Neural cell (in vitro differentiated cells): ENCODE results near the gene L1CAM. TPM values are rescaled to one million over a fixed set of nuclear protein-coding genes. Genes with fewer than 3 reads are reported as not detected.

Source experiments
- H2AFZ ChIP-seq: fragments of 200-600, 300-800 bp; sonication (generic), shearing (Covaris generic); 2 replicates; pipeline ENCODE4 v1.6.0; 2014; ENCODE audit warnings: low read depth, mild to moderate bottlenecking, antibody characterized with exemption, low read length, moderate library complexity
- H3F3A ChIP-seq: fragments of 200-600 bp; shearing (Covaris generic); 2 replicates; pipeline ENCODE4 v1.6.1; 2016; ENCODE audit warnings: mild to moderate bottlenecking, moderate library complexity, mixed read lengths, antibody characterized with exemption, low read length; ENCODE audit not compliant: insufficient read depth, poor library complexity, severe bottlenecking
- H3K27ac ChIP-seq: fragments of 200-600, 300-800 bp; sonication (generic), shearing (Covaris generic); 2 replicates; pipeline ENCODE4 v1.5.1; 2014; ENCODE audit warnings: mild to moderate bottlenecking, low read length, moderate library complexity
- H3K27me3 ChIP-seq: fragments of 300-800, 200-600 bp; sonication (generic), shearing (Covaris generic); 2 replicates; pipeline ENCODE4 v1.6.0; 2014; ENCODE audit warnings: mild to moderate bottlenecking, low read depth, low read length, moderate library complexity; ENCODE audit not compliant: insufficient read depth
- H3K36me3 ChIP-seq: fragments of 300-800, 200-600 bp; sonication (generic), shearing (Covaris generic); 2 replicates; pipeline ENCODE4 v1.5.1; 2014; ENCODE audit warnings: mild to moderate bottlenecking, antibody characterized with exemption, low read length, moderate library complexity; ENCODE audit not compliant: insufficient read depth
- H3K4me2 ChIP-seq: fragments of 300-800, 200-600 bp; sonication (generic), shearing (Covaris generic); 2 replicates; pipeline ENCODE4 v1.6.0; 2014; ENCODE audit warnings: mild to moderate bottlenecking, low read length
- H3K4me3 ChIP-seq: fragments of 300-800, 200-600 bp; sonication (generic), shearing (Covaris generic); 2 replicates; pipeline ENCODE4 v1.5.1; 2014; ENCODE audit warnings: mild to moderate bottlenecking, low read length, moderate library complexity
- H3K79me2 ChIP-seq: fragments of 200-600 bp; shearing (Covaris generic); replicated peaks from 2 replicates; pipeline ENCODE4 v1.6.0; 2014; ENCODE audit warnings: mild to moderate bottlenecking, low read length, moderate library complexity; ENCODE audit not compliant: insufficient read depth
- H3K9ac ChIP-seq: fragments of 300-800, 200-600 bp; sonication (generic), shearing (Covaris generic); 2 replicates; pipeline ENCODE4 v1.6.1; 2016; ENCODE audit warnings: mild to moderate bottlenecking, low read length, mixed read lengths
- H3K9me2 ChIP-seq: fragments of 200-600 bp; shearing (Covaris generic); 2 replicates; pipeline ENCODE4 v1.6.1; 2016; ENCODE audit warnings: mild to moderate bottlenecking, low read length, mixed read lengths; ENCODE audit not compliant: insufficient read depth
- H3K9me3 ChIP-seq: fragments of 200-600, 300-800 bp; sonication (generic), shearing (Covaris generic); 2 replicates; pipeline ENCODE4 v1.6.1; 2016; ENCODE audit warnings: mild to moderate bottlenecking, mixed run types, low read length, moderate library complexity, mixed read lengths
- H4K20me1 ChIP-seq: fragments of 200-600 bp; shearing (Covaris generic); 2 replicates; pipeline ENCODE4 v1.6.1; 2016; ENCODE audit warnings: mild to moderate bottlenecking, mixed run types; ENCODE audit not compliant: insufficient read depth
- EP300 ChIP-seq: fragments of 450-650 bp; conservative IDR thresholded peaks from 2 replicates; pipeline ENCODE4 v1.6.1; 2014; ENCODE audit warnings: antibody characterized with exemption, mild to moderate bottlenecking, moderate library complexity; ENCODE audit not compliant: poor library complexity, severe bottlenecking
- EZH2 ChIP-seq: fragments of 200-600, 300-800 bp; shearing (Covaris generic), sonication (generic); IDR thresholded peaks from 2 replicates; pipeline ENCODE4 v1.6.1; 2014; ENCODE audit warnings: antibody characterized with exemption, low read length, borderline replicate concordance, mild to moderate bottlenecking; ENCODE audit not compliant: insufficient read depth, poor library complexity, severe bottlenecking
- MXI1 ChIP-seq: fragments of 450-650 bp; conservative IDR thresholded peaks from 2 replicates; pipeline ENCODE4 v1.6.1; 2014; ENCODE audit warnings: antibody characterized with exemption, mild to moderate bottlenecking; ENCODE audit not compliant: poor library complexity, severe bottlenecking
- POLR2AphosphoS5 ChIP-seq: IDR thresholded peaks from 2 replicates; pipeline ENCODE4 v1.6.1; 2012
- RAD21 ChIP-seq: fragments of 450-650 bp; conservative IDR thresholded peaks from 2 replicates; pipeline ENCODE4 v1.6.1; 2014; ENCODE audit warnings: antibody characterized with exemption, mild to moderate bottlenecking, moderate library complexity
- SMC3 ChIP-seq: fragments of 450-650 bp; conservative IDR thresholded peaks from 2 replicates; pipeline ENCODE4 v1.6.1; 2014; ENCODE audit warnings: antibody characterized with exemption, mild to moderate bottlenecking, moderate library complexity; ENCODE audit not compliant: poor library complexity
- TAF1 ChIP-seq: IDR thresholded peaks from 2 replicates; pipeline ENCODE4 v1.6.1; 2012; ENCODE audit warnings: low read depth
- polyA plus RNA-seq: library from polyadenylated mRNA; depleted of rRNA; stranded (reverse); fragments of >200 nt; gene quantifications from 2 replicates; pipeline ENCODE4 v1.2.3, GENCODE V29; 2014
- TF ChIP-seq, protein P1 (sequence below): IDR thresholded peaks from 2 replicates; pipeline ENCODE4 v1.6.1; 2012; ENCODE audit warnings: borderline replicate concordance
- TF ChIP-seq, protein P2 (sequence below): fragments of 450-650 bp; IDR thresholded peaks from 2 replicates; pipeline ENCODE4 v1.5.1; 2014; ENCODE audit warnings: antibody characterized with exemption, mild to moderate bottlenecking, moderate library complexity; ENCODE audit not compliant: poor library complexity, severe bottlenecking

L1CAM gene
- polyA plus RNA-seq, 1 donor from 2014 or later, result 88.0 TPM

DNA sequence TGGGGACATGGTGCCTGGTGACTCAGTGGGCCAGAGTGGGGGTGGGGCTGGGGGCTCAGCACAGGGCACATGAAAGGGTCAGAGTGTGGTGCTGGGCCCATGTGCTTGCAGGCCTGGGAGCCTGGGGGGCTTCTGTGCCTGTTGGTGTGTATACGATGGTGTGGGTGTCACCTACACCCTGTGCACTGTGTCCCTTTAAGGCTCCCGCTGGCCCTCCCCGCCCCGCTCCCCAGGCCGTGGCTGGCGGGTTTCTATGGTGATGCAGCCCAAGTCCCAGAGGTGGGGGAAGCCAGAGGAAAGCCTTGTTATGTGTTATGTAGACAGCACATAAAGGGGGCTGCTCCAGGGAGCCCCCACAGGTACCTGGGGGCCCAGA lies 5.5 kb downstream of the L1CAM start:
- H2AFZ ChIP-seq, result no peak overlapping the region
- peak overlapping the region; percentile 86 for H3K4me3 ChIP-seq
- H3K36me3 ChIP-seq, result no peaks in the 10 kb centered on the region
- no peaks in the 10 kb centered on the region for H3K27me3 ChIP-seq
- H3K9me2 ChIP-seq, result no peaks in the 10 kb centered on the region
- no peak for TF ChIP-seq TAF1
- TF ChIP-seq, protein P1, sequence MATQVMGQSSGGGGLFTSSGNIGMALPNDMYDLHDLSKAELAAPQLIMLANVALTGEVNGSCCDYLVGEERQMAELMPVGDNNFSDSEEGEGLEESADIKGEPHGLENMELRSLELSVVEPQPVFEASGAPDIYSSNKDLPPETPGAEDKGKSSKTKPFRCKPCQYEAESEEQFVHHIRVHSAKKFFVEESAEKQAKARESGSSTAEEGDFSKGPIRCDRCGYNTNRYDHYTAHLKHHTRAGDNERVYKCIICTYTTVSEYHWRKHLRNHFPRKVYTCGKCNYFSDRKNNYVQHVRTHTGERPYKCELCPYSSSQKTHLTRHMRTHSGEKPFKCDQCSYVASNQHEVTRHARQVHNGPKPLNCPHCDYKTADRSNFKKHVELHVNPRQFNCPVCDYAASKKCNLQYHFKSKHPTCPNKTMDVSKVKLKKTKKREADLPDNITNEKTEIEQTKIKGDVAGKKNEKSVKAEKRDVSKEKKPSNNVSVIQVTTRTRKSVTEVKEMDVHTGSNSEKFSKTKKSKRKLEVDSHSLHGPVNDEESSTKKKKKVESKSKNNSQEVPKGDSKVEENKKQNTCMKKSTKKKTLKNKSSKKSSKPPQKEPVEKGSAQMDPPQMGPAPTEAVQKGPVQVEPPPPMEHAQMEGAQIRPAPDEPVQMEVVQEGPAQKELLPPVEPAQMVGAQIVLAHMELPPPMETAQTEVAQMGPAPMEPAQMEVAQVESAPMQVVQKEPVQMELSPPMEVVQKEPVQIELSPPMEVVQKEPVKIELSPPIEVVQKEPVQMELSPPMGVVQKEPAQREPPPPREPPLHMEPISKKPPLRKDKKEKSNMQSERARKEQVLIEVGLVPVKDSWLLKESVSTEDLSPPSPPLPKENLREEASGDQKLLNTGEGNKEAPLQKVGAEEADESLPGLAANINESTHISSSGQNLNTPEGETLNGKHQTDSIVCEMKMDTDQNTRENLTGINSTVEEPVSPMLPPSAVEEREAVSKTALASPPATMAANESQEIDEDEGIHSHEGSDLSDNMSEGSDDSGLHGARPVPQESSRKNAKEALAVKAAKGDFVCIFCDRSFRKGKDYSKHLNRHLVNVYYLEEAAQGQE, result no peak
- TF ChIP-seq, protein P2, sequence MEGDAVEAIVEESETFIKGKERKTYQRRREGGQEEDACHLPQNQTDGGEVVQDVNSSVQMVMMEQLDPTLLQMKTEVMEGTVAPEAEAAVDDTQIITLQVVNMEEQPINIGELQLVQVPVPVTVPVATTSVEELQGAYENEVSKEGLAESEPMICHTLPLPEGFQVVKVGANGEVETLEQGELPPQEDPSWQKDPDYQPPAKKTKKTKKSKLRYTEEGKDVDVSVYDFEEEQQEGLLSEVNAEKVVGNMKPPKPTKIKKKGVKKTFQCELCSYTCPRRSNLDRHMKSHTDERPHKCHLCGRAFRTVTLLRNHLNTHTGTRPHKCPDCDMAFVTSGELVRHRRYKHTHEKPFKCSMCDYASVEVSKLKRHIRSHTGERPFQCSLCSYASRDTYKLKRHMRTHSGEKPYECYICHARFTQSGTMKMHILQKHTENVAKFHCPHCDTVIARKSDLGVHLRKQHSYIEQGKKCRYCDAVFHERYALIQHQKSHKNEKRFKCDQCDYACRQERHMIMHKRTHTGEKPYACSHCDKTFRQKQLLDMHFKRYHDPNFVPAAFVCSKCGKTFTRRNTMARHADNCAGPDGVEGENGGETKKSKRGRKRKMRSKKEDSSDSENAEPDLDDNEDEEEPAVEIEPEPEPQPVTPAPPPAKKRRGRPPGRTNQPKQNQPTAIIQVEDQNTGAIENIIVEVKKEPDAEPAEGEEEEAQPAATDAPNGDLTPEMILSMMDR, result no peak
- TF ChIP-seq POLR2AphosphoS5, result no peak
- no peak for TF ChIP-seq RAD21
- TF ChIP-seq EZH2, result no peak
- TF ChIP-seq MXI1, result no peak
- no peak for TF ChIP-seq SMC3
- TF ChIP-seq EP300, result no peak
- H3F3A ChIP-seq, result no peaks in the 10 kb centered on the region
- H3K79me2 ChIP-seq, result peaks cover 59% of the 10 kb centered on the region
- H3K27ac ChIP-seq, result peak overlapping the region; percentile 95
- no peak overlapping the region for H3K4me2 ChIP-seq
- H3K9ac ChIP-seq, result peak overlapping the region; percentile 90
- H3K9me3 ChIP-seq, result no peaks in the 10 kb centered on the region
- no peaks in the 10 kb centered on the region for H4K20me1 ChIP-seq

DNA sequence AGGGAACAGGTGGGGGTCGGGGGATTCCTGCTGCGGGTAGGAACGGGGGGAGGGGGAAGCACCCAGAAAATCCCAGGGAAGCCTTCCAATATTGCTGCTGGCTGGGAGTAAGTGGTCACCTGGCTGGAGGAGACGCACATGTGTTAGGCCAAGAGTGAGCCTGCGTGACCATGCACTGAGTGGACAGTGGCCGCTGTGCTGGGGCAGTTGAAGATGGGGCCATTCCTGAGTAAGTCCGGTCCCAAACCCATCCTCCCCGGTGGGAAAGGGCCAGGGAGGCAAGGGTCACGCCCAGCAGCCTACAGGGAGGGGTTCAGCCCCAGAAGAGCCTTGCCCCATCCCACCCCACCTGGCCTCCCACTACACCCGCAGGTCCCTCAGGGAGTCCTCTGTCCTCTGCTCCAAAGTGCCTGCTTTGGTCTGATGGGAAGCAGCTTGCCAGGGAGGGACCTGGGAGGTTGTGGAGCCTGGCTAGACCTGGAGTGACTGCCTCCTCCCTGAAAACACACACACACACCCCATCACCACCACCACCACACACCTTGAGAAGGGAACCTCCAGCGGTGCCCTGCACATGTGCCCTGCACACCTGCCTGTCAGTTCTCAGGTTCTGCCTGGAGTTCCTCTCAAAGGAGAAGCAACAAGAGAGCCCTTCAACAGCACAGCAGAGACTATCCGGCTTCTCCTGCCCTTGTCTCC lies 6.1 kb downstream of the L1CAM start:
- H3K9ac ChIP-seq, result peak overlapping the region; percentile 90
- no peak overlapping the region for H2AFZ ChIP-seq
- H3K79me2 ChIP-seq, result peaks cover 59% of the 10 kb centered on the region
- H3K27ac ChIP-seq, result peak overlapping the region; percentile 95
- H3K4me3 ChIP-seq, result peak overlapping the region; percentile 86
- TF ChIP-seq, protein P2, result no peak
- TF ChIP-seq EP300 (no peak), RAD21 (no peak), POLR2AphosphoS5 (no peak), SMC3 (no peak), EZH2 (no peak), TAF1 (no peak), MXI1 (no peak)
- TF ChIP-seq, protein P1, result no peak
- H4K20me1 ChIP-seq, result no peaks in the 10 kb centered on the region
- H3K36me3 ChIP-seq, result no peaks in the 10 kb centered on the region
- H3F3A ChIP-seq, result no peaks in the 10 kb centered on the region
- no peak overlapping the region for H3K4me2 ChIP-seq
- H3K27me3 ChIP-seq, result no peaks in the 10 kb centered on the region
- H3K9me2 ChIP-seq, result no peaks in the 10 kb centered on the region
- no peaks in the 10 kb centered on the region for H3K9me3 ChIP-seq
